GM10266 (cell line): ENCODE results near the gene RELA.
A peak's percentile ranks its signal among the peaks of the same experiment; 100 is the strongest.

Experiments
- DNase-seq: peaks from one replicate; pipeline ENCODE4 v3.0.0; 2012; ENCODE audit errors: extremely low spot score
- CTCF ChIP-seq: IDR thresholded peaks from 2 replicates; pipeline ENCODE4 v1.5.1; 2012; ENCODE audit warnings: mild to moderate bottlenecking, low read depth; ENCODE audit not compliant: control insufficient read depth, insufficient read depth; ENCODE audit errors: missing control alignments

Gene RELA

GRCh38 chr11:65617990-65618751, 44.5 kb downstream of the RELA start:
- TF ChIP-seq CTCF: no peak
- no peak for DNase-seq

- no peak for TF ChIP-seq CTCF
- DNase-seq: no peak
Measured at GRCh38 chr11:65617136-65617850, 45.4 kb downstream of the RELA start.

GRCh38 chr11:65616575-65617001, 46.1 kb downstream of the RELA start:
- no peak for DNase-seq
- TF ChIP-seq CTCF: no peak

GRCh38 chr11:65615950-65616574, 46.7 kb downstream of the RELA start:
- no peak for TF ChIP-seq CTCF
- peak; percentile 82 for DNase-seq

- TF ChIP-seq CTCF: no peak
- DNase-seq: peak; percentile 100
Measured at GRCh38 chr11:65615229-65615949, 47.3 kb downstream of the RELA start, which contains the start of gene PCNX3. Gene PCNX3, plus strand, starts transcription at chr11:65615776. Its CDS starts 536 bp downstream, at chr11:65616312.

GRCh38 chr11:65613091-65613928, 49.4 kb downstream of the RELA start:
- DNase-seq: no peak
- TF ChIP-seq CTCF: no peak
